H1 (cell line): ENCODE results near the gene TCERG1L. TPM values are rescaled to one million over a fixed set of nuclear protein-coding genes. Genes with fewer than 3 reads are reported as not detected.

Source experiments
- CTCF ChIA-PET: fragments of 300-600 bp; sonication (Branson Sonifier 250); formaldehyde crosslinking; loops from one replicate; lab custom pipeline; 2021; ENCODE audit not compliant: partially characterized antibody; lab: Charles Lee
- POLR2A ChIA-PET: fragments of 300-600 bp; sonication (Branson Sonifier 250); formaldehyde crosslinking; loops from one replicate; lab custom pipeline; 2021; ENCODE audit warnings: inconsistent platforms; ENCODE audit not compliant: partially characterized antibody; lab: Charles Lee
- DNase-seq, 2 experiments: peaks; one replicate each; pipeline versions ENCODE4 v3.0.0 to v3.0.0-alpha.2; 2010 to 2022; ENCODE audit warnings: low spot score in 2 of 2, low read depth in 1 of 2, mixed read lengths in 1 of 2
- FAIRE-seq: peaks from 2 replicates; lab custom pipeline; 2011; peaks lifted over from hg19 to GRCh38; lab: Jason Lieb, UNC
- H2AFZ ChIP-seq: 2 replicates; pipeline ENCODE4 v1.8.1; 2012; ENCODE audit warnings: low read length, inconsistent platforms
- H2AK5ac ChIP-seq: 2 replicates; pipeline ENCODE4 v1.6.1; 2013; ENCODE audit warnings: low read depth, low read length
- H2BK120ac ChIP-seq: replicated peaks from 2 replicates; pipeline ENCODE3; 2013; ENCODE audit warnings: low read depth, low read length, inconsistent platforms
- H2BK12ac ChIP-seq: 2 replicates; pipeline ENCODE4 v1.6.1; 2013; ENCODE audit warnings: low read depth, low read length
- H2BK15ac ChIP-seq: 2 replicates; pipeline ENCODE4 v1.6.1; 2013; ENCODE audit warnings: low read length
- H2BK20ac ChIP-seq: 2 replicates; pipeline ENCODE4 v1.6.1; 2013; ENCODE audit warnings: low read length
- H2BK5ac ChIP-seq: 2 replicates; pipeline ENCODE4 v1.6.1; 2013; ENCODE audit warnings: low read depth, low read length
- H3K14ac ChIP-seq: 2 replicates; pipeline ENCODE4 v1.6.1; 2013; ENCODE audit warnings: inconsistent platforms; ENCODE audit not compliant: insufficient read length
- H3K18ac ChIP-seq: 2 replicates; pipeline ENCODE4 v1.6.1; 2013; ENCODE audit warnings: low read length; ENCODE audit errors: extremely low read depth
- H3K23ac ChIP-seq: 2 replicates; pipeline ENCODE4 v1.6.1; 2013; ENCODE audit warnings: inconsistent platforms; ENCODE audit not compliant: insufficient read length
- H3K23me2 ChIP-seq: 2 replicates; pipeline ENCODE4 v1.6.1; 2013; ENCODE audit warnings: low read depth, low read length
- H3K27ac ChIP-seq: 2 replicates; pipeline ENCODE4 v1.6.1; 2011; ENCODE audit warnings: low read depth, low read length, inconsistent platforms
- H3K27me3 ChIP-seq, 4 experiments: replicated peaks in 1 of 4; 1 replicate in 1 of 4; 2 replicates in 3 of 4; pipeline versions ENCODE4 v1.6.1 to v1.8.1; 2011 to 2013; ENCODE audit warnings: low read length in 3 of 4, mild to moderate bottlenecking in 3 of 4, inconsistent platforms in 2 of 4, mixed read lengths in 2 of 4, moderate library complexity in 1 of 4; ENCODE audit not compliant: control insufficient read depth in 3 of 4, insufficient read depth in 3 of 4; ENCODE audit errors: extremely low read depth in 1 of 4
- H3K36me3 ChIP-seq, 4 experiments: 2 replicates each; pipeline versions ENCODE4 v1.6.1 to v1.8.1; 2011 to 2013; ENCODE audit warnings: mild to moderate bottlenecking in 4 of 4, low read length in 3 of 4, moderate library complexity in 2 of 4, control low read depth in 1 of 4, inconsistent platforms in 1 of 4; ENCODE audit not compliant: insufficient read depth in 4 of 4, control insufficient read depth in 2 of 4
- H3K4ac ChIP-seq: replicated peaks from 2 replicates; pipeline ENCODE3; 2013; ENCODE audit warnings: low read length, low read depth, mixed read lengths, inconsistent platforms; ENCODE audit not compliant: insufficient read length
- H3K4me1 ChIP-seq, 4 experiments: replicated peaks in 1 of 4; 1 replicate in 1 of 4; 2 replicates in 3 of 4; pipeline versions ENCODE4 v1.6.1 to v1.8.1; 2011 to 2013; ENCODE audit warnings: low read length in 3 of 4, inconsistent platforms in 2 of 4, mixed read lengths in 1 of 4; ENCODE audit not compliant: insufficient read depth in 4 of 4, control insufficient read depth in 3 of 4
- H3K4me2 ChIP-seq, 2 experiments: 2 replicates each; pipeline versions ENCODE4 v1.6.1 to v1.8.1; 2011 to 2013; ENCODE audit warnings: low read depth in 2 of 2, low read length in 2 of 2, control low read depth in 1 of 2, inconsistent platforms in 1 of 2, mild to moderate bottlenecking in 1 of 2; ENCODE audit not compliant: insufficient read depth in 1 of 2
- H3K4me3 ChIP-seq, 4 experiments: fragments of 200-600, 300-600 bp in 1 of 4; sonication (generic), shearing (Covaris generic), sonication (Bioruptor Twin) in 1 of 4; 2 replicates each; pipeline versions ENCODE4 v1.5.1 to v1.8.1; 2011 to 2016; ENCODE audit warnings: low read length in 4 of 4, low read depth in 3 of 4, control low read depth in 2 of 4, inconsistent platforms in 2 of 4, mild to moderate bottlenecking in 2 of 4, mixed read lengths in 1 of 4, moderate library complexity in 1 of 4; ENCODE audit not compliant: insufficient read depth in 2 of 4; ENCODE audit errors: extremely low read depth in 1 of 4
- H3K56ac ChIP-seq: replicated peaks from 2 replicates; pipeline ENCODE3; 2013; ENCODE audit warnings: low read depth, mild to moderate bottlenecking, mixed read lengths, low read length, inconsistent platforms; ENCODE audit not compliant: insufficient read length
- H3K79me1 ChIP-seq: 2 replicates; pipeline ENCODE4 v1.6.1; 2013; ENCODE audit warnings: low read depth, low read length, control low read depth
- H3K79me2 ChIP-seq, 2 experiments: 2 replicates each; pipeline versions ENCODE4 v1.6.1 to v1.8.1; 2012 to 2013; ENCODE audit warnings: low read length in 2 of 2, mild to moderate bottlenecking in 2 of 2, inconsistent platforms in 1 of 2; ENCODE audit not compliant: insufficient read depth in 2 of 2, control insufficient read depth in 1 of 2
- H3K9ac ChIP-seq, 4 experiments: replicated peaks in 1 of 4; 1 replicate in 1 of 4; 2 replicates in 3 of 4; pipeline versions ENCODE4 v1.6.1 to v1.8.1; 2011 to 2013; ENCODE audit warnings: low read depth in 3 of 4, low read length in 3 of 4, control low read depth in 2 of 4, mild to moderate bottlenecking in 2 of 4, moderate library complexity in 2 of 4, inconsistent platforms in 1 of 4; ENCODE audit errors: extremely low read depth in 1 of 4
- H3K9me3 ChIP-seq, 2 experiments: 2 replicates each; pipeline versions ENCODE4 v1.6.1 to v1.8.1; 2012 to 2013; ENCODE audit warnings: mild to moderate bottlenecking in 2 of 2, moderate library complexity in 2 of 2, control low read depth in 1 of 2, inconsistent platforms in 1 of 2, low read depth in 1 of 2, low read length in 1 of 2, mixed read lengths in 1 of 2; ENCODE audit not compliant: insufficient read depth in 2 of 2
- H4K20me1 ChIP-seq, 2 experiments: replicated peaks in 1 of 2; 2 replicates each; pipeline versions ENCODE3 to v1.8.1; 2011 to 2013; ENCODE audit warnings: inconsistent platforms in 2 of 2, low read length in 2 of 2, mild to moderate bottlenecking in 1 of 2; ENCODE audit not compliant: insufficient read depth in 2 of 2, control insufficient read depth in 1 of 2
- H4K5ac ChIP-seq: 2 replicates; pipeline ENCODE4 v1.6.1; 2013; ENCODE audit warnings: low read length, low read depth, mixed read lengths, inconsistent platforms; ENCODE audit not compliant: insufficient read length
- H4K8ac ChIP-seq: 2 replicates; pipeline ENCODE4 v1.8.0; 2013; ENCODE audit warnings: mild to moderate bottlenecking, moderate library complexity, low read length, inconsistent platforms; ENCODE audit not compliant: insufficient read depth; ENCODE audit errors: extremely low read depth
- H4K91ac ChIP-seq: replicated peaks from 2 replicates; pipeline ENCODE3; 2013; ENCODE audit warnings: low read length, mixed read lengths, inconsistent platforms; ENCODE audit not compliant: insufficient read length
- CHD1 ChIP-seq: IDR thresholded peaks from 2 replicates; pipeline ENCODE4 v1.6.1; 2012; ENCODE audit warnings: low read depth, low read length, improper control_type of control experiment
- CREB1 ChIP-seq: IDR thresholded peaks from 2 replicates; pipeline ENCODE4 v1.6.1; 2012; ENCODE audit warnings: inconsistent platforms
- CTBP2 ChIP-seq: IDR thresholded peaks from 2 replicates; pipeline ENCODE4 v1.7.0; 2011; ENCODE audit warnings: borderline replicate concordance, mild to moderate bottlenecking, moderate library complexity, mixed read lengths, low read length; ENCODE audit not compliant: insufficient read depth, insufficient read length
- KDM1A ChIP-seq: fragments of 200-600, 300-600 bp; sonication (generic); IDR thresholded peaks from 2 replicates; pipeline ENCODE4 v1.7.1; 2016; ENCODE audit warnings: mild to moderate bottlenecking, low read length, borderline replicate concordance
- POU5F1 ChIP-seq: IDR thresholded peaks from 2 replicates; pipeline ENCODE4 v1.6.1; 2011; ENCODE audit warnings: low read depth, mild to moderate bottlenecking, low read length, moderate library complexity
- SP2 ChIP-seq: IDR thresholded peaks from 2 replicates; pipeline ENCODE4 v1.6.1; 2012; ENCODE audit warnings: mild to moderate bottlenecking, low read length, inconsistent platforms
- YY1 ChIP-seq: IDR thresholded peaks from 2 replicates; pipeline ENCODE4 v1.6.1; 2011; ENCODE audit warnings: low read depth, mild to moderate bottlenecking, low read length
- WGBS, 2 experiments: shearing (Covaris generic) in 1 of 2; methylation state at CpG; one replicate each; pipeline versions ENCODE4 v1.1.6 to v1.1.7; 2013 to 2015; ENCODE audit warnings: low lambda C conversion rate in 2 of 2, mixed read lengths in 2 of 2, inconsistent platforms in 1 of 2, low coverage in 1 of 2, missing lambda C conversion rate in 1 of 2; ENCODE audit not compliant: insufficient replicate concordance in 2 of 2, insufficient coverage in 1 of 2, insufficient read length in 1 of 2; ENCODE audit errors: extremely low coverage in 1 of 2, missing lambda C conversion rate in 1 of 2; 5-methylcytosine and 5-hydroxymethylcytosine counted together
- polyA plus RNA-seq, 7 experiments: library from polyadenylated mRNA; depleted of rRNA in 3 of 7; stranded (reverse) in 5 of 7; unstranded in 2 of 7; fragments of >200 nt in 5 of 7; fragments of 200-250 nt in 2 of 7; gene quantifications; 1 replicate in 5 of 7; 2 replicates in 1 of 7; 4 replicates in 1 of 7; pipeline versions ENCODE4 v1.2.1 to v1.2.3, GENCODE V29; 2011 to 2013; ENCODE audit warnings: missing spikeins in 2 of 7, mixed read lengths in 2 of 7
- total RNA-seq: library from RNA; stranded (reverse); fragmentation: NEBNext Ultra II Directional; extraction: Animal tissue kit (Norgen Biotek cat#: 25700); gene quantifications from 2 replicates; pipeline ENCODE4 v1.2.1, GENCODE V29; 2021

The TCERG1L gene
- total and polyA plus RNA-seq, 2 of the 8 experiments (the other 6 are each of a cell fraction or from before 2014, with no cell fraction given) = 3.9 to 6.9 TPM

GRCh38 chr10:131155218-131155875 is 156.2 kb downstream of the TCERG1L start:
- H3K56ac ChIP-seq = no peak overlapping the region
- TF ChIP-seq CHD1 (no peak), POU5F1 (no peak), YY1 (no peak), SP2 (no peak), CREB1 (no peak), CTBP2 (no peak), KDM1A (no peak)

More at GRCh38 chr10:131155218-131155875, 156.2 kb downstream of the TCERG1L start:
- FAIRE-seq (no peak), DNase-seq (no peak)
- Histone ChIP-seq H3K4me3 (no peak overlapping the region), H3K9me3 (peaks cover 5 to 8% of the 10 kb centered on the region in 2 experiments; a peak in 3 of 4 replicates), H3K23me2 (no peaks in the 10 kb centered on the region), H2BK15ac (no peak overlapping the region), H2BK120ac (no peak overlapping the region), H3K18ac (no peak overlapping the region), H3K9ac (no peak overlapping the region), H2BK12ac (no peak overlapping the region), H3K36me3 (no peaks in the 10 kb centered on the region), H3K14ac (no peak overlapping the region), H4K5ac (no peak overlapping the region), H3K4me2 (no peak overlapping the region), H4K91ac (no peak overlapping the region), H3K27ac (no peak overlapping the region), H3K23ac (no peak overlapping the region), H2BK5ac (no peak overlapping the region), H2AK5ac (no peak overlapping the region), H3K79me1 (no peaks in the 10 kb centered on the region), H2AFZ (no peak overlapping the region), H2BK20ac (no peak overlapping the region), H3K4ac (no peak overlapping the region), H4K20me1 (no peaks in the 10 kb centered on the region), H4K8ac (no peak overlapping the region), H3K4me1 (no peaks in the 10 kb centered on the region), H3K27me3 (no peaks in the 10 kb centered on the region), H3K79me2 (no peaks in the 10 kb centered on the region)
- CTCF ChIA-PET = interaction anchor here (0.9 to 1.0 kb wide), 3 partner anchors 13 to 158 kb away, joined by 3 to 4 read pairs (median 3); no protein-coding TSS in a partner anchor
- WGBS, 2 experiments = 88% methylated on average over 17 of the region's 18 CpGs; no CpG with 5 or more reads in 1 of the 2 experiments
- POLR2A ChIA-PET = no interaction called here
